GM18858 (cell line): ENCODE measurements around the gene C9orf85.
"Not testable (repeated sequence)": the region's sequence is repeated elsewhere in the genome, so short reads cannot be mapped to it uniquely, and the experiment has no call there.

Source experiments
- ATAC-seq: cut with Tn5 transposase; IDR thresholded peaks from one replicate; pipeline ENCODE4 v1.9.1; 2021; ENCODE audit not compliant: unreplicated experiment

The C9orf85 gene

DNA sequence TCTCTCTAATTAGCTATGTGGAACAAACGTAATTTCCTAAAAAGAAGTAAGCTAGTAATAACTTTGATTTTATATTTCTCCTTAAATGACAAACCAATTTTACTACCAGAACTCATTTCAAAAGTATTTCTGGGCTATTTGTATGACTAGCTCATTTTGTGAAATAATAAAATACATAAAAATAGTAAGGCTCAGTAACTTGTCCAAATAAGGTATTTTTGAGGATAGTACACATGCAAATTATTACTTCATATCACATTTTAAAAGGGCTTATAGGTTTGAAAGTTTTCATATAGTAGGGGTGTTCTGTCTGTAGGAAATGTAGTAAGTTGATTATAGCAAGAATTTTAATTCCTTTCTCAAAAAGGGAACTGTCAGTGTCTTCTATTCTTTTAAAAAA lies 26.5 kb downstream of the C9orf85 start:
- ATAC-seq = no peak

DNA sequence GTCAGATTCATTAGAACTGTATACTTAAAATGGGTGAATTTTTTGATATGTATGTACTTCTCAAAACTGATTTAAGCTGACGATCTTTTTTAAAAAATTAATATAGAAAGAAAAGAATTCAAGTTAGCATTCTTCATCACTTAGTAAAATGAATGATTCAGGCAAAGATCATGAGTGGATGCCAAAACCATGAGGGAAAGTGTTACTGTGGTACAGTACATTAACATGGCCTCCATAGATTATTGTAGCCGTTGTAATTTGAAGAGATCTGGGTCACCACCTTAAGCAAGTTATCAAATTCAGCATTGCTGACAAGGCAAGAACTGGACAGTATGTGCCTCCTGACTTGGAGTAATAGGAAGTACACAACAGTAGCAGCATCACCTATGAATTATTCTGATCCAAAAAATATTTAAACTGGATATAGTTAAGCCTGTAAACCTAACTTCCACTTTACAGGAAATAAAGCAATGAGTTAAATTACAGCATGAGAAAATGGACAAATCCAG lies 29.7 kb downstream of the C9orf85 start:
- ATAC-seq = no peak

DNA sequence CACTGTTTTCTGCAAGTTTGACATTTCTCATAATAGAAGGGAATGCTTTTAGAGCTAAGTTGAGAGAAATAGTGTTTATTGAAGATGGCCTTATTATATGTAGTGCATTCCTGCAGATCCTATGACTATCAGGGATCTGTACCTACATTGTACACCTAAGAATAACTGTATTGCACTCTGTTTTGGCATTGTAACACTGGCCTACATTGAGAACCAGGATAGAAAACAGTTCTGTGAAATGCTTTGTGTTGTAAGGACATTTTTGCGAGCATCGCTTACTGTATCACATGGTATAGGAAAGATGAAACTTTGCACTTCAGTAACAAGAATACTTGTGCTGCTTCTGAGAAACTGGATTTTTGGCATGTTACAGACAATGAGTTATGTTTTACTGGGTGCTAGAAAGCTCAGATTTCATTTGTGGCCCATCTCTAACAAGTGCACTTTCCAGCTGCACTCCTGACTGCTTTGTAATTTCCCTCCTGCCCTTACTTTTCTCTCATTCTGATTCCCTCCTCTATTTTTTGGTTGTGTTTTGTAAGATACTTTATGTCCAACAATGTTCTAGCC lies 30.6 kb downstream of the C9orf85 start:
- ATAC-seq = no peak

DNA sequence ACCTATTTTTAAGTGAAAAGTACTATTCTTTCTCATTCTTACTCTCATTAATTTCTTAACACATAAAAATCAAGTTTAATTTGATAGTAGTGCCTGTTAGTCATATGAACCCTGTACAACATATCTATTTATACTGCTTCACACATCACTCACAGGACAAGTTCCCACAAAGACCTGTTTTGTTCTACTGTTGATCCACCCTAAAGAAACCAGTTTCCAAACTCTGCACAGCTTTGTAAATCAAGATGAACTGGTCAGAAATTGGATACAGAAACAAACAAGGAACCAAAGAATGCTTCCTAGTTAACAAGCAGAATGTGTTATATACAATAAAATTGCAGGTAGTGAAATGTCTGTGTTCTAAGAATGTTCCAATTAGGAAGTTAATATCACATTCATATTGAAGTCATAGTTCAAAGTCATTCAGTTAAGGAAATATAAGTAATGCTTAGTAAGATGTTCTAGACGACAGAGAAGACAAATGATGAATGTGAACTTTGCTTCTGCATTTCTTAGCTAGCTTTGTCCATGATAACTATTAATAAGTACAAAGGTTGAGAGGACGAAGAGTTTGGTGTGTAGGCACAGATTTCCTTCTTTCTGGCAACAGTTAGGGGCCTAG lies 33.4 kb downstream of the C9orf85 start:
- no peak for ATAC-seq

DNA sequence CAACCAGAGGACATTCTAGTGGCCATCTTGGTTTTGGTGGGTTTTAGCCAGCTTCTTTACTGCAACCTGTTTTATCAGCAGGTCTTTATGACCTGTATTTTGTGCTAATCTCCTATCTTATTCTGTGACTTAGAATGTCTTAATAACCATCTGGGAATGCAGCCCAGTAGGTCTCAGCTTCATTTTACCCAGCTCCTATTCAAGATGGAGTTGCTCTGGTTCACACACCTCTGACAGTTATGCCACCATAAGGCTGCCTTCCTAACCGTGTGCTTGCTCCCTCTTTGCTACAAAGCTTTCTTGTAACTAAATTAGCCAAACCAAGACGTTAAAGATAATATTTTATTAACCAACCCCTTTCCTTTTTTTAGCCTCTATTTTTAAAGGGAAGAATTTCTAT lies 43.2 kb downstream of the C9orf85 start:
- ATAC-seq = not testable (repeated sequence)

DNA sequence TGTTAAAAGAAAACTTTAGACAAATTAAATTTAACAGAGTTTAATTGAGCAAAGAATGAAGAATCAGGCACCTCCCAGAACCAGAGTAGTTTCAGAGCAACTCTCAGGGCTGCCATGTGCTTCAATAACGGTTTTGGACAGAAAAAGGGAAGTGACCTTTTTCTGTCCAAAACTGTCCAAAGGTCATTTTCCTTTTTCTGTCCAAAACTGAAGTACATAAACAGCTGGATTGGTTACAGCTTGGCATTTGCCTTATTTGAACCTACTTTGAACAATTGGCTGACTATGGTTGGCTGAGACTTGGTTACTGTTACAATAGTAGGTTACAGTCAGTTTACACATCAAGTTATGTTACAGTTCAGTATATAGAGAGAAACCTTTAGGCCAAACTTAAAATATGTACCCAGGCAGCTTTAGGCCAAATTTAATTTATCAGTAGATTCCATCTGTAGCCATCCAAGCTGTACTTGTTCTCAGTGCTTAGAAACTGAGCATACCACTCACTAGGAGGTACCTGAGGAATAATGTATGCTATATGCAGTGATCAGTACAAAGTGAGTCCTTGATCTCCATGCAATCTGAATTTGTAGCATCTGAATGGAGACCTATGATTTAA lies 44.0 kb downstream of the C9orf85 start:
- ATAC-seq = peak; percentile 71

DNA sequence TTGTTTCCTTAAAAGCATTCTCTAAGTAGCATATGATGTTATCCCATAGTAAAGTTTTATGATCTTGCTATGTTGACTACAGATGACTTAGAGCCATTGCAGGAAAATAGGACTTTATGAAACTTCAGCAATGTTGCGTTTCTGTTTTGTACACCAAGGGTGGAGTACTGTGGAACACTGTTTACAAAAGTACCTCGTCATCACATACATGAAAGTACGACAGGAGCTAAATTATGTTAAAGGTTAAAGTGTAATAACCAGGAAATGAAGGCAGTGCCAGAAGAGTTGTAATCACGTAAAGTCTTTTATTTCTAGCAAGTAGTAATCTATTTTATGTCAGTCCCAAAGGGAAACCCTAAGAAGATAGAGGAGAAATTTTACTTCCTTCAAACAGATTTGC lies 50.9 kb downstream of the C9orf85 start:
- ATAC-seq = no peak

DNA sequence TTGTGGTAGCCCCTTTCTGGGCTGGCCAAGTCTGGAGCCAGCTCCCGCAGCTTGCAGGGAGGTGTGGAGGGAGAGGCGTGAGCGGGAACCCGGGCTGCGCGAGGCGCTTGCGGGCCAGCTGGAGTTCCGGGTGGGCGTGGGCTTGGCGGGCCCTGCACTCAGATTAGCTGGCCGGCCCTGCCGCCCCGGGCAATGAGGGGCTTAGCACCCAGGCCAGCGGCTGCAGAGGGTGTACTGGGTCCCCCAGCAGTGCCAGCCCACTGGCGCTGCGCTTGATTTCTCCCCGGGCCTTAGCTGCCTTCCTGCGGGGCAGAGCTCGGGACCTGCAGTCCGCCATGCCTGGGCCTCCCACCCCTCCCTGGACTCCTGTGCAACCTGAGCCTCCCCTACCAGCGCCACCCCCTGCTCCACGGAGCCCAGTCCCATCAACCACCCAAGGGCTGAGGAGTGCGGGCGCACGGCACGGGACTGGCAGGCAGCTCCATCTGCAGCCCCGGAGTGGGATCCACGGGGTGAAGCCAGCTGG lies 52.1 kb downstream of the C9orf85 start:
- ATAC-seq = not testable (repeated sequence)

DNA sequence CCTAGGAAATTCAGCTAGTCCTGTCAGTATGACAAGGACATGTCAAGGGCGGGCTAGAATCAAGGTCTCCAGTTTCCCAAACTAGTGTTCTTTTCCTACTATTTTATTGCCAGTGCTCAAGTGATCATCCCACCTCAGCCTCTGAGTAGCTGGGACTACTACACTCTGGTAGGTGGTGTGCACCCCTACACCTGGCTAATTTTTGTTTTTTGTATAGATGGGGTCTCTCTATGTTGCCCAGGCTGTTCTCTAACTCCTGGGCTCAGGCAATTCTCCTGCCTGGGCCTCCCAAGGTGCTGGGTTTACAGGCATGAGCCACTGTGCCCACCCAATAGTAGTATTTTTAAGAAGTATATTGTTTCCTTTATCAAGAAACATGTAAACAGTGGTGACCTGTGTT lies 54.0 kb downstream of the C9orf85 start:
- ATAC-seq = no peak

DNA sequence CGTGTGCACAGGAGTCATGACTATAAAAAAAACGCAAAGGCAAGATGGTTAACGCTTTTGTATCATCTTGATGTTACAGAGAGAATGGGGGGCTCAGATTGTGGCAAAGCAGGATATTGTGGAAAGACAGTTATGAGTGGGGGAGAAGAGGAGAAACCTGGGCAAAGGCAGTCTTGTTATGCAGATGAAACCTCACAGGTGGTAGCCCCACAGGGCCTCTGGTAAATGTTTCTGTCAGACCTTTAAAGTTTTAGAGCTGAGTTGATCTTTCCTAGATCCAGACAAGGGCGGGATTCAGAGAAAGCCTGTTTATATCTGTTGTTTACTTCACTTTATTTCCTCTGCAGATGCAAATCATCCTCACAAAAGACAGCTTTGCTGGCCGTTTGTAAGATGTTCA lies 55.2 kb downstream of the C9orf85 start:
- no peak for ATAC-seq

DNA sequence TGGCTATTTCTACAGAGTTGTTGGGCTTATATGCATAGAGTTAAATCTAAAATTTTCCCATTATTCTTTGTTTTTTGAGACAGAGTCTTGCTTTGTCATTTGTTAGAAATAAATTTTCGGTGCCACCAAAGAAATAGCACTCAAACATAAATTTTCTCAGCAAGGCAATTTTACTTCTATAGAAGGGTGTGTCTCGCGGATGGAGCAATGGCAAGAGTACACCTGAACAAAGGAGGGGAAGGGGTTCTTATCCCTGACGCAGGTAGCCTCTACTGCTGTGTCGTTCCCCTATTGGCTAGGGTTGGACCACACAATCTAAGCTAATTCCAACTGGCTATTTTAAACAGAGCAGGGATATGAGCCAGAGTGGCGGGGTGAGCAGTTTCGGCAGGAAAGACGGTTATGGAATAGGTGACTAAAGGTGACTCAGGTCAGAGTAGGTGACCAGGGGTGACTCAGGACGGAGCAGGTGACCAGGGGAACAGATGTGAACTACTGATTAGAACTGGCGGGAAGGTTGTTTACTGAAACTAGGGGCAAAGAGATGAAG lies 57.2 kb downstream of the C9orf85 start:
- ATAC-seq = no peak

DNA sequence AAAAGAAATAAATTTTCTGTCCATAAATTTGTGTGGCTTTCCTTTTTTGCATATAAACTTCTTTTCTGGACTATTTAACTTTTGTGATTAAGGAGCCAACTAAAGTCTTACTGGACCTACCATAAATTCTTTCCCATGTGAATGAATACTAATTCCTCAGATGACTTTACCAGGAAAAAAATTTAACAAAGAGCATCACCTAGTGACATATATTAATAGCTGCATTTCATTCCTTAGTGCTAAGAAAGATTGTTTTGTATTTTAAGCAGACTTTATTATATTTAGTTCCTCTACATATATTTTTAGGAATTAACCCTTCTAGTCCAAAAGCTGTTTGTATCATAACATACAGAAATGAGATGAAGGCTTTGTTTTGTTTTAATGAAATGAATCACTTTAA lies 64.4 kb downstream of the C9orf85 start:
- ATAC-seq = no peak

DNA sequence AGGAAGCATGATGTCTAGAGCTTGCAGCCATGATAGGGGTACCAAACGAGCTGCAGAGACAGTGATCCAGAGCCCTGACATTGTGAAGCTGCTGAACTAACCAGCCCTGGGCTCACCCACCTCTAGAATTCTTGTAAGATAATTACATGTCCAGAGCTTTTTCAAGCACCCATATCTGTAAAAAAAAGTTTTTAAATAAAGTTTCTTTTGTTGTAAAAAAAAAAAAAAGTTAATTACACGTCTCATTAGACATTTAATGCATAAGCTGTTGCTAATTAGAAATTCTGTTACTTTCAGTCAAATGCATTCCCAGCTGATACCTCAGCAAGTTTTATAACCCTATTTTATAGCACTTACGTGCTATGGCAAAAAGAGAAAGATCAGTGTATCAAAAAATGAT lies 65.6 kb downstream of the C9orf85 start:
- ATAC-seq = no peak

DNA sequence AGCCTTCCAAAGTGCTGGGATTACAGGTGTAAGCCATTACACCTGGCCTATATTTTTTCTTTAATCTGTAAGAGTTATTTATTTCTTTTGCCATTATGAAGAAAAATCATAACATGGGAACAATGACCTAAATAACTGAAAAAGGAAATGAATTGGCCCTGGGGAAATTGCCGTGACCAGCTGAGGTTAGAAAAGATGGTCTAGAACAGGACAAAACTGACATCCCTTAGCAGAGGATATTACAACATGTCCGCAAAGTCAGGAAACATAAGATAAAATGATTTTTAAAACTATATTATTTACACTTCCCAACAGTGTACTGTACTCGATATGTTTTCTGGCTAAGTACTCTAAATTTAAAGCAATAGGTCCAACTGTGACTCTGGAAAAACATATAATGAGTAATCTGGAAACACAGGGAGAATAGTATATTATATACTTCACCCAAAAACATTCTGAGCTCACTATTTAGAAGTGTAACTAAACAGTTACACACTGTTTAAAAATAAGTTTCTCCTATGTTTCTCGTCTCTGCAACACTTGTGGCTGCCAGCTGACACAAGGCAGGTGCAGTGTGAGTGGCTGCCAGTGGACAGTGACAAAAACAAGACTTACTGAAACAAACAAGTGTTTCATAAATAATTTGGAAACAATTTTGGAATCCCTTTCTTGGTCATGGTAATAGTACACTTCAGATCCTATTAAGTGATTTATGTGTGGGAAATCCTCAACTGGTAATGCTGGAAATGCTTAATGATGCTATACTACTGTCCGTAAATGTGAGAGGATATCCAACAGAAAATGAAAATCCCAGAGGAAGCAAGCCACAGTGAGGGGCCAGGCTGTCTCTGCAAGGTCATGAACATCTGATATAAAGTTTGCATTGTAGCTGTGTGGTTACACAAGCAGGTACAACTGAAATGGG lies 69.1 kb downstream of the C9orf85 start:
- no peak for ATAC-seq

DNA sequence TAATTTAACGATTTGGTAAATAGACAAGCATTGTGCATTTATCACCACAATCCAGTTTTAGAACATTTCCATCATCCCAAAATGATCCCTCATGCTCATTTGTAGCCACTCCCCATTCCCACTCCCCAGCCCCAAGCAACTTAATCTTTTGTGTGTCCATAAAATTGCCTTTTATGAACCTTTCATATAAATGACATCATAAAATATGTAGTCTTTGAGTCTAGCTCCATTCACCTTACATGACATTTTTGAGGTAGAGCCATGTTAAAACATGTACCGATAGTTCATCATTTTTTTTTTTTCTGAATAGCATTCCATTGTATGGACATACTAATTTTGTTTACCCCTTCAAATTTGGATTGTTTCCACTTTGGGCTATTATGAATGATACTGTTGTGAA lies 70.5 kb downstream of the C9orf85 start:
- ATAC-seq = no peak

DNA sequence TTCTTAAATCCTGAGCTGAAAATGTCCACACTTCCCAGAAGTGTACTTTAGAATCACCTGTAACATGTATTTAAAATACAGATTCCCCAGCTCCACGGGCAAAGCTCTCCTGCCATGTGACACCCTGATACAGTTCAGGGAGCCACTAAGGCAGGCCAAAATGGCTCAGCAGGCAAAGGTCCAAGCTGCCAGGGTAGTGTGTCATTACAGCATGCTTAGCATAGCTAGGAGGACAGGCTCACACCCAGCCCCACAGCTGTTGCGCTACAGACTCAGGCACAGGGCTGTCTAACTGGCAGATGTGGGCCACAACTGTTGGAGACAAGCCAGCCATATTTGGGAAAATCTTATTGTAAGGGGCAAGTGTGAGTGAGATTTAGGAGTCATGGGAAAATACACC lies 73.0 kb downstream of the C9orf85 start:
- ATAC-seq = no peak

DNA sequence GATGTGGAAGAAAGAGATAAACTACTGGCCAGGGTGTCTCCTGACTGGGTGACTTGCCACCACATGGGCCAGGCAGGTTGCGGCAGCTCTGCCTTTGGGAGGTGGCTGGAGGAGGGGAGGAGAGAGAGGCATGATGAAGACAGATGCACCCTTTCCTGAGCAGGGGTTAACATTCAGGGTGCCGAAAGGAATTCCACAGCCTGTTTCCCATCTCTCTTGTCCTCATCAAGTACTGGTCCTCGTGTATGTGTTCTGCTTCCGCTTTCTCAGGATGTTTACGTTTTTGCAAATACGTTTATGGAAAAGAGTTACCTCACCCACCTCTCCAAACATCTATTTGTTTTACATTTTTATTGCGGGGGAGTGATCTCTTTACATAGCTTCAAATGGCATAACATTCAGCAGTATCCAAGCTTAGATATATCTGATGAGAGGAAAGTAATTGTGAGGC lies 73.4 kb downstream of the C9orf85 start:
- no peak for ATAC-seq

DNA sequence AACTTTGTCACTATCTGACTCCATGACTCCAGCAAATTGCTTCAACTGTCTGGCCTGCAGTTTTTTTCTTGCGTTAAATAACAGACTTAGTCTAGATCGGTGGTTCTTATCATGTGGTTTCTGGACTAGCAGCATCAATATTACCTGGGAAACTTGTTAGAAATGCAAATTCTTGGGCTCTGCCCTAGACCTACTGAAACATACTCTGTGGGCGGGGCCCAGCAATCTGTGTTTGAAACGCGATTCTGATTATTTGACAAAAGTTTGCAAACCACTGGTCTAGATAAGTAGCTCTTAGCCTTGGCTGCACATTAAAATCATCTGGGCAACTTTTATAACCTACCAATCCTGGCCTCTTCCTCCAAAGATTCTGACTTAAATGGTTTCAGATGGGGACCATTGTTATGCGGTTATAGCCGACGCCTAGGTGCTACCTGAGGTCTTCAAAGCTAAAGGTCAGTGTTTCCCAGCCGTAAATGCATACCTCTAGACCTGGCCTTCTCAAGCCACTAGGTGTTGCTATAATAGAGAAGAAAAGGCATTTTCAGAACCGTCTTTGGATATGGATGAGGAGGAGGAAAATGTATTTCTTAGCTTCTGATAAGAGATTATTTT lies 74.0 kb downstream of the C9orf85 start:
- no peak for ATAC-seq

DNA sequence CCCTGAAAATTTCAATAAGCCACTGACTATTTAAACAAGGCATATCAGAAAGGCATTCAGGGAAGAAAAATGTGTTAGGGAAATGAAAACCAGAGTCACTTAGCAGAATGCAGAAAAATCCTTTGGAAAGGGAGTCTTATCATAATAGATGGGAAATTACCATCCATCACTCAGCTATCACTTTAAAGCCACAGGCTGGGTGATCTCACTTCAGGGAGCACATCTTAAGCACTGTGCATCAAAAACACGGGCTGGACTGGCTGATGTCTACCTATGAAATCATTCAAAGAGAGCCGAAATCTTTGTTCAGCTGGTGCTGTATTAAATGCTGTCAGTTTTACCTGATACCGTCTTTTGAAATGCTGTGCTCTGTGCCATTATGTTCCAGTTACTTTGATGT lies 75.5 kb downstream of the C9orf85 start:
- no peak for ATAC-seq
